Skin of body (tissue), 3 donors: Measurements from ENCODE around the gene ARID3C. TPM values are rescaled to one million over a fixed set of nuclear protein-coding genes. Genes with fewer than 3 reads are reported as not detected.
A peak's percentile ranks its signal among the peaks of the same experiment; 100 is the strongest.

Experiments
- DNase-seq: peaks from one replicate; lab custom pipeline; 2025; lab: John Stamatoyannopoulos, UW
- small RNA-seq: library from RNA; depleted of rRNA; stranded (forward); fragments of <200 nt; gene quantifications from one replicate; pipeline ENCODE3, GENCODE V24; 2014; ENCODE audit warnings: low replicate concordance
- total RNA-seq: library from RNA; depleted of rRNA; stranded (reverse); fragments of >200 nt; gene quantifications from one replicate; pipeline ENCODE4 v1.2.3, GENCODE V29; 2014

Gene ARID3C
- total RNA-seq, 1 donor from 2014 or later: not detected

- peak; percentile 21 for DNase-seq
Observed at GRCh38 chr9:34577400-34578240, 51.2 kb downstream of the ARID3C start.

GRCh38 chr9:34576597-34577399 lies 52.1 kb downstream of the ARID3C start:
- no peak for DNase-seq

GRCh38 chr9:34575862-34576596 lies 52.8 kb downstream of the ARID3C start:
- peak; percentile 10 for DNase-seq

GRCh38 chr9:34575241-34575640 lies 53.6 kb downstream of the ARID3C start:
- no peak for DNase-seq

- DNase-seq: no peak
Observed at GRCh38 chr9:34574571-34574970, 54.3 kb downstream of the ARID3C start.

GRCh38 chr9:34573599-34574325 lies 55.1 kb downstream of the ARID3C start:
- DNase-seq: no peak

- DNase-seq: no peak
Observed at GRCh38 chr9:34572628-34573027, 56.2 kb downstream of the ARID3C start.

- no peak for DNase-seq
Observed at GRCh38 chr9:34572092-34572491, 56.8 kb downstream of the ARID3C start.

- no peak for DNase-seq
Observed at GRCh38 chr9:34571481-34571810, 57.4 kb downstream of the ARID3C start.

Small RNAs within 50 kb of the gene (small RNA-seq; reads per million reads assigned to genes)
- gene CCL27: not detected

Other genes starting within 250 kb of the ARID3C start
- 4.6 TPM for gene FAM219A, start 170.5 kb downstream of the ARID3C start, total RNA-seq
- gene DNAI1, start 170.3 kb downstream of the ARID3C start, total RNA-seq: 0.20 TPM
- gene ENHO, start 106.1 kb downstream of the ARID3C start, total RNA-seq: 3.3 TPM
- 7.5 TPM for gene CNTFR, start 39.3 kb downstream of the ARID3C start, total RNA-seq
- gene RPP25L, start 17.0 kb downstream of the ARID3C start, total RNA-seq: 10.4 TPM
- gene DCTN3, start 8.6 kb downstream of the ARID3C start, total RNA-seq: 60.6 TPM
- 26.1 TPM for gene SIGMAR1, start 8.7 kb upstream of the ARID3C start, total RNA-seq
- gene GALT, start 17.6 kb upstream of the ARID3C start, total RNA-seq: 44.2 TPM
- gene IL11RA, start 23.1 kb upstream of the ARID3C start, total RNA-seq: 77.3 TPM
- gene CCL27, start 33.6 kb upstream of the ARID3C start, total RNA-seq: 7.6 TPM
- gene CCL19, start 62.2 kb upstream of the ARID3C start, total RNA-seq: 0.39 TPM
- 11.9 TPM for gene CCL21, start 81.1 kb upstream of the ARID3C start, total RNA-seq